ENCODE measurements around the gene SP1.
"Not testable (repeated sequence)": the region's sequence is repeated elsewhere in the genome, so short reads cannot be mapped to it uniquely, and the experiment has no call there.

DNA sequence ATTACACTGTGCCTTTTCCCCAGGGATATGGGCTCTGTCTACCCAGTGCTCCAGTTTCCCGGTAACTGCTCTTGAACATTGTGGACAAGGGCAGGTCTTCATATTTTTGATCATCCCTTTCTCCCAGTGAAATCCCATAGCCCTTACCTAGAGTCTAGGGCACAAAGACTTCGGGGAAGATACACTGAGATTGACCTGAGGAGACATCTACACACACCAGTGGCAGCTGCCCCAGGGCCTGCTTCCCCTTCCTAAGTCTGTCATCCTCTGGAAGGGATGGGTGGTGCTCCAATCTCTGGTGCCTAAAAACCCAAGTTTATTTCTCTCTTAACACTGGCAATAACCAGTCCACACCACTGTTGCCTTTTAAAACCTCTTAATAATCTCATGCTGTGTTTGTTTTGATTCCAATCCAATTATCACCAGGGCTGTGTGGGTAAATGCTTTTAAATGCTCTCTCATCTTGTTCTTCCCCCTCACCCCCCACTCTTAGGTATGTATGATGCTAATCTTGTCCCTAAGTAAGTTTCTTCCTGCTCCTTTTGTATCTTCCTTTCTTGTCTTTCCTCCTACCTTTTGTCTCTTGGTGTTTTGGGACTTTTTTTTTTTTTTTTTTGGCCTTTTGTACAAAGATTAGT lies 35.9 kb downstream of the SP1 start:
- TF ChIP-seq, protein P1, sequence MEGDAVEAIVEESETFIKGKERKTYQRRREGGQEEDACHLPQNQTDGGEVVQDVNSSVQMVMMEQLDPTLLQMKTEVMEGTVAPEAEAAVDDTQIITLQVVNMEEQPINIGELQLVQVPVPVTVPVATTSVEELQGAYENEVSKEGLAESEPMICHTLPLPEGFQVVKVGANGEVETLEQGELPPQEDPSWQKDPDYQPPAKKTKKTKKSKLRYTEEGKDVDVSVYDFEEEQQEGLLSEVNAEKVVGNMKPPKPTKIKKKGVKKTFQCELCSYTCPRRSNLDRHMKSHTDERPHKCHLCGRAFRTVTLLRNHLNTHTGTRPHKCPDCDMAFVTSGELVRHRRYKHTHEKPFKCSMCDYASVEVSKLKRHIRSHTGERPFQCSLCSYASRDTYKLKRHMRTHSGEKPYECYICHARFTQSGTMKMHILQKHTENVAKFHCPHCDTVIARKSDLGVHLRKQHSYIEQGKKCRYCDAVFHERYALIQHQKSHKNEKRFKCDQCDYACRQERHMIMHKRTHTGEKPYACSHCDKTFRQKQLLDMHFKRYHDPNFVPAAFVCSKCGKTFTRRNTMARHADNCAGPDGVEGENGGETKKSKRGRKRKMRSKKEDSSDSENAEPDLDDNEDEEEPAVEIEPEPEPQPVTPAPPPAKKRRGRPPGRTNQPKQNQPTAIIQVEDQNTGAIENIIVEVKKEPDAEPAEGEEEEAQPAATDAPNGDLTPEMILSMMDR (IDR thresholded peaks at IDR 0.05), result not testable (repeated sequence)
- TF ChIP-seq POLR2AphosphoS5 (IDR thresholded peaks at IDR 0.05; ENCODE audit: low read depth, low read length); TCF7L2 (IDR thresholded peaks at IDR 0.05; ENCODE audit: low read depth, low read length); REST (IDR thresholded peaks at IDR 0.05; ENCODE audit: insufficient read depth in 1 of 2, low read depth in 2 of 2, low read length in 1 of 2); SIN3A (IDR thresholded peaks at IDR 0.05; ENCODE audit: borderline replicate concordance, insufficient read depth, low read depth, low read length): not testable (repeated sequence)
